Gastroesophageal sphincter (tissue), 3 donors: ENCODE results near the gene NEDD4L.

Source experiments
- POLR2A ChIP-seq, 2 donors: fragments of 450-650 bp; IDR thresholded peaks; one replicate each; pipeline ENCODE4 v1.6.1; 2017; ENCODE audit warnings: antibody characterized with exemption in 2 of 2, mild to moderate bottlenecking in 2 of 2, moderate library complexity in 1 of 2
- TF ChIP-seq, protein P1 (sequence below), 4 experiments: fragments of 200-600 bp in 2 of 4; fragments of 450-650 bp in 2 of 4; sonication (generic) in 1 of 4; IDR thresholded peaks; one replicate each; pipeline ENCODE4 v1.5.1; 2017 to 2019; ENCODE audit warnings: antibody characterized with exemption in 4 of 4, mild to moderate bottlenecking in 2 of 4, moderate library complexity in 2 of 4

- TF ChIP-seq, protein P1, sequence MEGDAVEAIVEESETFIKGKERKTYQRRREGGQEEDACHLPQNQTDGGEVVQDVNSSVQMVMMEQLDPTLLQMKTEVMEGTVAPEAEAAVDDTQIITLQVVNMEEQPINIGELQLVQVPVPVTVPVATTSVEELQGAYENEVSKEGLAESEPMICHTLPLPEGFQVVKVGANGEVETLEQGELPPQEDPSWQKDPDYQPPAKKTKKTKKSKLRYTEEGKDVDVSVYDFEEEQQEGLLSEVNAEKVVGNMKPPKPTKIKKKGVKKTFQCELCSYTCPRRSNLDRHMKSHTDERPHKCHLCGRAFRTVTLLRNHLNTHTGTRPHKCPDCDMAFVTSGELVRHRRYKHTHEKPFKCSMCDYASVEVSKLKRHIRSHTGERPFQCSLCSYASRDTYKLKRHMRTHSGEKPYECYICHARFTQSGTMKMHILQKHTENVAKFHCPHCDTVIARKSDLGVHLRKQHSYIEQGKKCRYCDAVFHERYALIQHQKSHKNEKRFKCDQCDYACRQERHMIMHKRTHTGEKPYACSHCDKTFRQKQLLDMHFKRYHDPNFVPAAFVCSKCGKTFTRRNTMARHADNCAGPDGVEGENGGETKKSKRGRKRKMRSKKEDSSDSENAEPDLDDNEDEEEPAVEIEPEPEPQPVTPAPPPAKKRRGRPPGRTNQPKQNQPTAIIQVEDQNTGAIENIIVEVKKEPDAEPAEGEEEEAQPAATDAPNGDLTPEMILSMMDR (IDR thresholded peaks at IDR 0.05), result no peak
- no peak for TF ChIP-seq POLR2A (IDR thresholded peaks at IDR 0.05)
Observed at GRCh38 chr18:58276789-58277739, 233.0 kb downstream of the NEDD4L start.
